Measurements from ENCODE around the gene TNNI2.

TNNI2 gene

GRCh38 chr11:1835671-1836010 is 3.1 kb upstream of the TNNI2 start:
- Histone ChIP-seq H3K4me3 (ENCODE audit: low read length in 2 of 2) (no peak overlapping the region), H3K27ac (ENCODE audit: low read length) (no peak overlapping the region), H3K27me3 (ENCODE audit: control insufficient read depth in 1 of 2, insufficient read depth in 2 of 2, low read length in 2 of 2) (peaks cover 0 to 9% of the 10 kb centered on the region in 2 donors), H3K9ac (ENCODE audit: low read length in 2 of 2) (no peak overlapping the region), H3K36me3 (ENCODE audit: control insufficient read depth in 2 of 2, insufficient read depth in 2 of 2, low read length in 2 of 2) (no peaks in the 10 kb centered on the region), H3K4me1 (ENCODE audit: control insufficient read depth, insufficient read depth, low read length) (peaks cover 7% of the 10 kb centered on the region), H3K9me3 (ENCODE audit: control insufficient read depth in 2 of 2, low read length in 2 of 2) (no peaks in the 10 kb centered on the region)

- no peak overlapping the region for H3K9ac ChIP-seq (ENCODE audit: low read length in 2 of 2)
- H3K36me3 ChIP-seq (ENCODE audit: control insufficient read depth in 2 of 2, insufficient read depth in 2 of 2, low read length in 2 of 2), result no peaks in the 10 kb centered on the region
- no peaks in the 10 kb centered on the region for H3K9me3 ChIP-seq (ENCODE audit: control insufficient read depth in 2 of 2, low read length in 2 of 2)
- no peak overlapping the region for H3K27ac ChIP-seq (ENCODE audit: low read length)
- peaks cover 0 to 6% of the 10 kb centered on the region in 2 donors for H3K27me3 ChIP-seq (ENCODE audit: control insufficient read depth in 1 of 2, insufficient read depth in 2 of 2, low read length in 2 of 2)
- no peak overlapping the region for H3K4me3 ChIP-seq (ENCODE audit: low read length in 2 of 2)
- peaks cover 7% of the 10 kb centered on the region for H3K4me1 ChIP-seq (ENCODE audit: control insufficient read depth, insufficient read depth, low read length)
Observed at GRCh38 chr11:1836011-1836945, 2.5 kb upstream of the TNNI2 start.

- H3K36me3 ChIP-seq (ENCODE audit: control insufficient read depth in 2 of 2, insufficient read depth in 2 of 2, low read length in 2 of 2), result no peaks in the 10 kb centered on the region
- H3K27ac ChIP-seq (ENCODE audit: low read length), result no peak overlapping the region
- H3K9me3 ChIP-seq (ENCODE audit: control insufficient read depth in 2 of 2, low read length in 2 of 2), result no peaks in the 10 kb centered on the region
- H3K9ac ChIP-seq (ENCODE audit: low read length in 2 of 2), result no peak overlapping the region
- H3K4me3 ChIP-seq (ENCODE audit: low read length in 2 of 2), result no peak overlapping the region
- H3K27me3 ChIP-seq (ENCODE audit: control insufficient read depth in 1 of 2, insufficient read depth in 2 of 2, low read length in 2 of 2), result peaks cover 0 to 6% of the 10 kb centered on the region in 2 donors
- peaks cover 7% of the 10 kb centered on the region for H3K4me1 ChIP-seq (ENCODE audit: control insufficient read depth, insufficient read depth, low read length)
Observed at GRCh38 chr11:1837171-1838076, 1.4 kb upstream of the TNNI2 start.

- Histone ChIP-seq H3K36me3 (ENCODE audit: control insufficient read depth in 2 of 2, insufficient read depth in 2 of 2, low read length in 2 of 2) (no peaks in the 10 kb centered on the region), H3K27me3 (ENCODE audit: control insufficient read depth in 1 of 2, insufficient read depth in 2 of 2, low read length in 2 of 2) (peaks cover 0 to under 1% of the 10 kb centered on the region in 2 donors), H3K4me3 (ENCODE audit: low read length in 2 of 2) (no peak overlapping the region), H3K9ac (ENCODE audit: low read length in 2 of 2) (no peak overlapping the region), H3K4me1 (ENCODE audit: control insufficient read depth, insufficient read depth, low read length) (peaks cover 3% of the 10 kb centered on the region), H3K27ac (ENCODE audit: low read length) (no peak overlapping the region), H3K9me3 (ENCODE audit: control insufficient read depth in 2 of 2, low read length in 2 of 2) (no peaks in the 10 kb centered on the region)
Observed at GRCh38 chr11:1838077-1838425, 730 bp upstream of the TNNI2 start.

GRCh38 chr11:1839204-1839923 is 583 bp downstream of the TNNI2 start:
- Histone ChIP-seq H3K9ac (ENCODE audit: low read length in 2 of 2) (no peak overlapping the region), H3K4me3 (ENCODE audit: low read length in 2 of 2) (no peak overlapping the region), H3K27me3 (ENCODE audit: control insufficient read depth in 1 of 2, insufficient read depth in 2 of 2, low read length in 2 of 2) (no peaks in the 10 kb centered on the region), H3K9me3 (ENCODE audit: control insufficient read depth in 2 of 2, low read length in 2 of 2) (no peaks in the 10 kb centered on the region), H3K4me1 (ENCODE audit: control insufficient read depth, insufficient read depth, low read length) (peaks cover 3% of the 10 kb centered on the region), H3K36me3 (ENCODE audit: control insufficient read depth in 2 of 2, insufficient read depth in 2 of 2, low read length in 2 of 2) (no peaks in the 10 kb centered on the region), H3K27ac (ENCODE audit: low read length) (no peak overlapping the region)

GRCh38 chr11:1839924-1840779 is 1.4 kb downstream of the TNNI2 start:
- Histone ChIP-seq H3K4me1 (ENCODE audit: control insufficient read depth, insufficient read depth, low read length) (peaks cover 3% of the 10 kb centered on the region), H3K4me3 (ENCODE audit: low read length in 2 of 2) (no peak overlapping the region), H3K9me3 (ENCODE audit: control insufficient read depth in 2 of 2, low read length in 2 of 2) (no peaks in the 10 kb centered on the region), H3K27ac (ENCODE audit: low read length) (no peak overlapping the region), H3K36me3 (ENCODE audit: control insufficient read depth in 2 of 2, insufficient read depth in 2 of 2, low read length in 2 of 2) (no peaks in the 10 kb centered on the region), H3K27me3 (ENCODE audit: control insufficient read depth in 1 of 2, insufficient read depth in 2 of 2, low read length in 2 of 2) (no peaks in the 10 kb centered on the region), H3K9ac (ENCODE audit: low read length in 2 of 2) (no peak overlapping the region)

GRCh38 chr11:1840780-1841480 is 2.1 kb downstream of the TNNI2 start:
- no peak overlapping the region for H3K9ac ChIP-seq (ENCODE audit: low read length in 2 of 2)
- no peaks in the 10 kb centered on the region for H3K9me3 ChIP-seq (ENCODE audit: control insufficient read depth in 2 of 2, low read length in 2 of 2)
- H3K27me3 ChIP-seq (ENCODE audit: control insufficient read depth in 1 of 2, insufficient read depth in 2 of 2, low read length in 2 of 2), result no peaks in the 10 kb centered on the region
- peaks cover 3% of the 10 kb centered on the region for H3K4me1 ChIP-seq (ENCODE audit: control insufficient read depth, insufficient read depth, low read length)
- H3K27ac ChIP-seq (ENCODE audit: low read length), result no peak overlapping the region
- no peak overlapping the region for H3K4me3 ChIP-seq (ENCODE audit: low read length in 2 of 2)
- no peaks in the 10 kb centered on the region for H3K36me3 ChIP-seq (ENCODE audit: control insufficient read depth in 2 of 2, insufficient read depth in 2 of 2, low read length in 2 of 2)

GRCh38 chr11:1841511-1842148 is 2.8 kb downstream of the TNNI2 start:
- no peaks in the 10 kb centered on the region for H3K27me3 ChIP-seq (ENCODE audit: control insufficient read depth in 1 of 2, insufficient read depth in 2 of 2, low read length in 2 of 2)
- H3K9ac ChIP-seq (ENCODE audit: low read length in 2 of 2), result no peak overlapping the region
- no peaks in the 10 kb centered on the region for H3K9me3 ChIP-seq (ENCODE audit: control insufficient read depth in 2 of 2, low read length in 2 of 2)
- H3K4me3 ChIP-seq (ENCODE audit: low read length in 2 of 2), result no peak overlapping the region
- H3K36me3 ChIP-seq (ENCODE audit: control insufficient read depth in 2 of 2, insufficient read depth in 2 of 2, low read length in 2 of 2), result no peaks in the 10 kb centered on the region
- H3K27ac ChIP-seq (ENCODE audit: low read length), result no peak overlapping the region
- peaks cover 3% of the 10 kb centered on the region for H3K4me1 ChIP-seq (ENCODE audit: control insufficient read depth, insufficient read depth, low read length)

All from stomach smooth muscle (tissue), 2 donors.